ENCODE results near the gene PAPOLB. TPM values are rescaled to one million over a fixed set of nuclear protein-coding genes. Genes with fewer than 3 reads are reported as not detected.

The PAPOLB gene
- total and polyA plus RNA-seq, 8 donors: 0.37 TPM; not detected in 7

- H3K27ac ChIP-seq: no peak overlapping the region
- no peak for TF ChIP-seq POLR2A (IDR thresholded peaks at IDR 0.05)
- TF ChIP-seq POLR2AphosphoS5 (IDR thresholded peaks at IDR 0.05): no peak
- TF ChIP-seq CTCF (IDR thresholded peaks at IDR 0.05): no peak
- TF ChIP-seq EP300 (IDR thresholded peaks at IDR 0.05): no peak
- DNase-seq: no peak
- WGBS, 5 donors: 58 to 72% (median 69%) methylated on average over 10 of the region's 10 CpGs
- intact Hi-C loops (cut with DNase I; ENCODE audit: low total_unique reads): no loop called here
- H3K27me3 ChIP-seq: peaks cover 0 to 3% (median 0%) of the 10 kb centered on the region in 3 donors
- no peaks in the 10 kb centered on the region for H3K36me3 ChIP-seq
- peaks cover 0 to 3% (median under 1%) of the 10 kb centered on the region in 4 donors for H3K9me3 ChIP-seq
- no peak overlapping the region for H3K4me3 ChIP-seq
- peaks cover 0 to 1% (median 0%) of the 10 kb centered on the region in 4 donors for H3K4me1 ChIP-seq
Measured at GRCh38 chr7:4856336-4857057, 5.3 kb downstream of the PAPOLB start.

DNA sequence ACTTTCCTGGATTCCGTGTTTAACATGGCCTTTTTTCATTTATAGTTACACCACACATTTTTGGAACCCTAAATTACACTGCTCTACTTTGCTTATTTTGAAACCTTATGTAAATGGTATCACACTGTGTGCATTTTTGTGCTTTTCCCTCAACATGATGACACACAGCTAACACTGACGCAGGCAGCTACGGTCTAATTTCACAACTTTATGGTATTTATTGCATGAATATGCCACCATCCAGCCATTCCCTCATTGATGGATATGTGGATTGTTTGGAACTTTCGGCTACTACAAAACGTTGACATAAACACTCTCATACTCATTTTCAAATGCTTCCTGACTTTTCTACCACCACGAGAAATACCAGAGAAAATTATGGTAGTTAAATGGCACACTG, 6.9 kb downstream of the PAPOLB start:
- Histone ChIP-seq H3K9me3 (peaks cover 0 to 11% (median 0%) of the 10 kb centered on the region in 4 donors), H3K27me3 (no peaks in the 10 kb centered on the region), H3K4me1 (no peaks in the 10 kb centered on the region), H3K36me3 (no peaks in the 10 kb centered on the region), H3K4me3 (no peak overlapping the region), H3K27ac (no peak overlapping the region)
- 73 to 85% (median 79%) methylated on average over 6 of the region's 6 CpGs for WGBS, 5 donors
- intact Hi-C loops (cut with DNase I; ENCODE audit: low total_unique reads): no loop called here
- TF ChIP-seq EP300 (IDR thresholded peaks at IDR 0.05) (no peak), POLR2A (IDR thresholded peaks at IDR 0.05) (no peak), POLR2AphosphoS5 (IDR thresholded peaks at IDR 0.05) (no peak), CTCF (IDR thresholded peaks at IDR 0.05) (no peak)
- DNase-seq: no peak

DNA sequence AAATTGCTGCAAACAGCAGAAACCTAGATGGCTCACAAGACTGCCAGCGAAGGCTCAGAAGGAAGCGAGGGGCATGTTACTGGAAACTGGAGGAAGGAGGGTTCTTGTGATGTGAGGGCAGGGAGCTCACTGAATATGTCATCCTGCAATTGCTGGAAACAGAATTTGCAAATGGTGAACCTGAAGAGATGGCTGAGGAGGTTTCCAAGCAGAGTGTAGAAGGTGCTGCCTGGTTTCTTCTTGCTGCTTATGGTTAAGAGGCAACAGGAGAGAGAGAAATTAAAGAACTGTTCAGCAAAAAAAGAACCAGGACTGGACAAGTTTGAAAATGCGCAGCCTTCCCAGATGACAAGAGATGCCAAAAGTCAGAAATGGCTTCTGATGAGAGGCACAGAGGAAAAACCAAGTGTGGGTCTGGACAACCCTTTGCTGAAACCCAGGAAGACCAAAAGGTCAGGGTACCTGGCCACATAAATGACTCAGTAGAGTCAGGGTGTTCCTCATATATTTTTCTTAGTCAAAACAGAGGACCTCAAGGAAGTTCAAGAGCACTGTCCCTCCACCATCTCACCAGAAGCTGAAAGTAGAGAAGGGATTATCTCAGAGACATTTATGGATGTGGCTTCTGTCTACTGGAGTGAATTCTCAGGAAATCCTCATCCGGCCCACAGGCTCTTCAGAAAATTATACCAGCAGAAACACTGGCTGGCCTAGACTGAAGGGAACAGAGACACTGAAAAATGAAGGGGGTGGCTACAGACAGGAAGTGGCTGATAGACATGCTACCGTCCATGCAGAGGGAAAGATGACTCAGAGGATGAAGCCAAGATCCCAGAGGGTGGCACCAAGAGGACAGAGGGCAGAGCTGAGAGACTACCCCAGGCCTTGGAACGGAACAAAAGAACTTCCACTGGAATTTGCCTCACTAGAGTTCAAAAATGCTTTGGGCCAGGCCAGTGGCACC, 10.1 kb downstream of the PAPOLB start:
- Histone ChIP-seq H3K27ac (no peak overlapping the region), H3K27me3 (no peaks in the 10 kb centered on the region), H3K4me3 (no peak overlapping the region), H3K4me1 (no peaks in the 10 kb centered on the region), H3K9me3 (peaks cover 0 to 11% (median 0%) of the 10 kb centered on the region in 4 donors), H3K36me3 (no peaks in the 10 kb centered on the region)
- TF ChIP-seq POLR2A (IDR thresholded peaks at IDR 0.05): no peak
- no peak for TF ChIP-seq CTCF (IDR thresholded peaks at IDR 0.05)
- no peak for TF ChIP-seq EP300 (IDR thresholded peaks at IDR 0.05)
- TF ChIP-seq POLR2AphosphoS5 (IDR thresholded peaks at IDR 0.05): no peak
- intact Hi-C loops (cut with DNase I; ENCODE audit: low total_unique reads): no loop called here
- DNase-seq: no peak
- 77 to 85% (median 83%) methylated on average over 6 of the region's 6 CpGs for WGBS, 5 donors

GRCh38 chr7:4850262-4850795, 11.5 kb downstream of the PAPOLB start:
- H3K36me3 ChIP-seq: no peaks in the 10 kb centered on the region
- no peak for DNase-seq
- intact Hi-C loops (cut with DNase I; ENCODE audit: low total_unique reads): no loop called here
- 77 to 84% (median 82%) methylated on average over 8 of the region's 8 CpGs for whole genome bisulfite sequencing, 5 donors
- no peaks in the 10 kb centered on the region for H3K4me1 ChIP-seq
- no peak overlapping the region for H3K27ac ChIP-seq
- H3K9me3 ChIP-seq: peaks cover 0 to 11% (median 0%) of the 10 kb centered on the region in 4 donors
- TF ChIP-seq POLR2A (IDR thresholded peaks at IDR 0.05): no peak
- no peak for TF ChIP-seq EP300 (IDR thresholded peaks at IDR 0.05)
- no peak for TF ChIP-seq CTCF (IDR thresholded peaks at IDR 0.05)
- TF ChIP-seq POLR2AphosphoS5 (IDR thresholded peaks at IDR 0.05): no peak
- H3K27me3 ChIP-seq: peaks cover 0 to 8% (median 0%) of the 10 kb centered on the region in 3 donors
- no peak overlapping the region for H3K4me3 ChIP-seq
